GM21723 (cell line): Measurements from ENCODE around the gene ARL9.
A peak's percentile ranks its signal among the peaks of the same experiment; 100 is the strongest.

ENCODE experiments used
- ATAC-seq: cut with Tn5 transposase; IDR thresholded peaks from one replicate; pipeline ENCODE4 v1.9.1; 2021; ENCODE audit warnings: mild to moderate bottlenecking, moderate library complexity; ENCODE audit not compliant: unreplicated experiment

Gene ARL9

GRCh38 chr4:56531149-56531770, 25.7 kb downstream of the ARL9 start:
- ATAC-seq = no peak

- no peak for ATAC-seq
These were observed 26.2 kb downstream of the ARL9 start for GRCh38 chr4:56531823-56532222.

GRCh38 chr4:56532239-56532638, 26.6 kb downstream of the ARL9 start:
- ATAC-seq = no peak

GRCh38 chr4:56535915-56536314, 30.3 kb downstream of the ARL9 start:
- ATAC-seq = no peak

GRCh38 chr4:56537147-56537546, 31.6 kb downstream of the ARL9 start:
- ATAC-seq = no peak

- ATAC-seq = no peak
These were observed 35.2 kb downstream of the ARL9 start for GRCh38 chr4:56540826-56541225.

GRCh38 chr4:56544573-56545131, 39.1 kb downstream of the ARL9 start:
- ATAC-seq = peak; percentile 98

GRCh38 chr4:56550642-56551041, 45.1 kb downstream of the ARL9 start:
- no peak for ATAC-seq

- ATAC-seq = no peak
These were observed 45.9 kb downstream of the ARL9 start for GRCh38 chr4:56551516-56551915.

- no peak for ATAC-seq
These were observed 46.7 kb downstream of the ARL9 start for GRCh38 chr4:56552273-56552672.

GRCh38 chr4:56570041-56570440, 64.5 kb downstream of the ARL9 start:
- no peak for ATAC-seq
